ENCODE results near the gene PRR11. TPM values are rescaled to one million over a fixed set of nuclear protein-coding genes. Genes with fewer than 3 reads are reported as not detected.
"Not testable (repeated sequence)": the region's sequence is repeated elsewhere in the genome, so short reads cannot be mapped to it uniquely, and the experiment has no call there.

The PRR11 gene
- total and polyA plus RNA-seq, 4 donors, result 0.13 to 2.9 (median 1.2) TPM

- H3K4me3 ChIP-seq (ENCODE audit: low read length in 2 of 2); H3K4me1 ChIP-seq (ENCODE audit: control insufficient read depth in 1 of 2, insufficient read depth in 2 of 2, low read length in 2 of 2); ATAC-seq (ENCODE audit: low FRiP score); H3K27me3 ChIP-seq (ENCODE audit: control insufficient read depth in 1 of 2, insufficient read depth in 2 of 2, low read length in 1 of 2); H3K27ac ChIP-seq (ENCODE audit: low read depth in 1 of 2, low read length in 2 of 2); H3K9me3 ChIP-seq (ENCODE audit: control insufficient read depth, low read length); intact Hi-C loops (cut with DNase I); H3K36me3 ChIP-seq (ENCODE audit: control insufficient read depth in 1 of 2, insufficient read depth in 2 of 2, low read length in 1 of 2); DNase-seq: not testable (repeated sequence)
- WGBS, 2 donors, result 94 to 95% methylated on average over 11 of the region's 11 CpGs
Observed at GRCh38 chr17:59179601-59180000, 24.1 kb downstream of the PRR11 start.

GRCh38 chr17:59180626-59181025 is 25.1 kb downstream of the PRR11 start:
- intact Hi-C loops (cut with DNase I), result no loop called here
- H3K27ac ChIP-seq (ENCODE audit: low read depth in 1 of 2, low read length in 2 of 2), result no peak overlapping the region
- H3K27me3 ChIP-seq (ENCODE audit: control insufficient read depth in 1 of 2, insufficient read depth in 2 of 2, low read length in 1 of 2), result no peaks in the 10 kb centered on the region
- no peak overlapping the region for H3K4me3 ChIP-seq (ENCODE audit: low read length in 2 of 2)
- no peaks in the 10 kb centered on the region for H3K9me3 ChIP-seq (ENCODE audit: control insufficient read depth, low read length)
- no peak for DNase-seq
- ATAC-seq (ENCODE audit: low FRiP score), result no peak
- no peaks in the 10 kb centered on the region for H3K4me1 ChIP-seq (ENCODE audit: control insufficient read depth in 1 of 2, insufficient read depth in 2 of 2, low read length in 2 of 2)
- WGBS, 2 donors, result 97 to 99% methylated on average over 9 of the region's 9 CpGs
- no peaks in the 10 kb centered on the region for H3K36me3 ChIP-seq (ENCODE audit: control insufficient read depth in 1 of 2, insufficient read depth in 2 of 2, low read length in 1 of 2)

- intact Hi-C loops (cut with DNase I), result no loop called here
- no peaks in the 10 kb centered on the region for H3K36me3 ChIP-seq (ENCODE audit: control insufficient read depth in 1 of 2, insufficient read depth in 2 of 2, low read length in 1 of 2)
- H3K4me3 ChIP-seq (ENCODE audit: low read length in 2 of 2), result no peak overlapping the region
- no peak overlapping the region for H3K27ac ChIP-seq (ENCODE audit: low read depth in 1 of 2, low read length in 2 of 2)
- WGBS, 2 donors, result 96 to 99% methylated on average over 9 of the region's 9 CpGs
- DNase-seq, result no peak
- no peaks in the 10 kb centered on the region for H3K4me1 ChIP-seq (ENCODE audit: control insufficient read depth in 1 of 2, insufficient read depth in 2 of 2, low read length in 2 of 2)
- ATAC-seq (ENCODE audit: low FRiP score), result no peak
- no peaks in the 10 kb centered on the region for H3K27me3 ChIP-seq (ENCODE audit: control insufficient read depth in 1 of 2, insufficient read depth in 2 of 2, low read length in 1 of 2)
- H3K9me3 ChIP-seq (ENCODE audit: control insufficient read depth, low read length), result no peaks in the 10 kb centered on the region
Observed at GRCh38 chr17:59181481-59181880, 25.9 kb downstream of the PRR11 start.

GRCh38 chr17:59185997-59186396 is 30.5 kb downstream of the PRR11 start:
- Histone ChIP-seq H3K27me3 (ENCODE audit: control insufficient read depth in 1 of 2, insufficient read depth in 2 of 2, low read length in 1 of 2) (no peaks in the 10 kb centered on the region), H3K4me1 (ENCODE audit: control insufficient read depth in 1 of 2, insufficient read depth in 2 of 2, low read length in 2 of 2) (no peaks in the 10 kb centered on the region), H3K36me3 (ENCODE audit: control insufficient read depth in 1 of 2, insufficient read depth in 2 of 2, low read length in 1 of 2) (no peaks in the 10 kb centered on the region), H3K27ac (ENCODE audit: low read depth in 1 of 2, low read length in 2 of 2) (no peak overlapping the region), H3K4me3 (ENCODE audit: low read length in 2 of 2) (no peak overlapping the region), H3K9me3 (ENCODE audit: control insufficient read depth, low read length) (no peaks in the 10 kb centered on the region)
- ATAC-seq (ENCODE audit: low FRiP score) (no peak), DNase-seq (no peak)
- intact Hi-C loops (cut with DNase I), result no loop called here

GRCh38 chr17:59186850-59187249 is 31.3 kb downstream of the PRR11 start:
- DNase-seq, result no peak
- ATAC-seq (ENCODE audit: low FRiP score), result no peak
- Histone ChIP-seq H3K36me3 (ENCODE audit: control insufficient read depth in 1 of 2, insufficient read depth in 2 of 2, low read length in 1 of 2) (no peaks in the 10 kb centered on the region), H3K27me3 (ENCODE audit: control insufficient read depth in 1 of 2, insufficient read depth in 2 of 2, low read length in 1 of 2) (no peaks in the 10 kb centered on the region), H3K4me1 (ENCODE audit: control insufficient read depth in 1 of 2, insufficient read depth in 2 of 2, low read length in 2 of 2) (no peaks in the 10 kb centered on the region), H3K4me3 (ENCODE audit: low read length in 2 of 2) (no peak overlapping the region), H3K9me3 (ENCODE audit: control insufficient read depth, low read length) (no peaks in the 10 kb centered on the region), H3K27ac (ENCODE audit: low read depth in 1 of 2, low read length in 2 of 2) (no peak overlapping the region)
- 95 to 100% methylated on average over 3 of the region's 3 CpGs for WGBS, 2 donors
- intact Hi-C loops (cut with DNase I), result no loop called here

GRCh38 chr17:59190806-59191205 is 35.3 kb downstream of the PRR11 start:
- Histone ChIP-seq H3K4me1 (ENCODE audit: control insufficient read depth in 1 of 2, insufficient read depth in 2 of 2, low read length in 2 of 2) (no peaks in the 10 kb centered on the region), H3K27ac (ENCODE audit: low read depth in 1 of 2, low read length in 2 of 2) (no peak overlapping the region), H3K36me3 (ENCODE audit: control insufficient read depth in 1 of 2, insufficient read depth in 2 of 2, low read length in 1 of 2) (no peaks in the 10 kb centered on the region), H3K27me3 (ENCODE audit: control insufficient read depth in 1 of 2, insufficient read depth in 2 of 2, low read length in 1 of 2) (no peaks in the 10 kb centered on the region), H3K4me3 (ENCODE audit: low read length in 2 of 2) (no peak overlapping the region), H3K9me3 (ENCODE audit: control insufficient read depth, low read length) (no peaks in the 10 kb centered on the region)
- no peak for DNase-seq
- ATAC-seq (ENCODE audit: low FRiP score), result no peak
- WGBS, 2 donors, result 95 to 96% methylated on average over 2 of the region's 2 CpGs
- intact Hi-C loops (cut with DNase I), result no loop called here

GRCh38 chr17:59193336-59193862 is 37.9 kb downstream of the PRR11 start:
- intact Hi-C loops (cut with DNase I), result no loop called here
- H3K36me3 ChIP-seq (ENCODE audit: control insufficient read depth in 1 of 2, insufficient read depth in 2 of 2, low read length in 1 of 2), result no peaks in the 10 kb centered on the region
- WGBS, 2 donors, result 94% methylated on average over 3 of the region's 3 CpGs
- no peaks in the 10 kb centered on the region for H3K27me3 ChIP-seq (ENCODE audit: control insufficient read depth in 1 of 2, insufficient read depth in 2 of 2, low read length in 1 of 2)
- no peaks in the 10 kb centered on the region for H3K4me1 ChIP-seq (ENCODE audit: control insufficient read depth in 1 of 2, insufficient read depth in 2 of 2, low read length in 2 of 2)
- H3K4me3 ChIP-seq (ENCODE audit: low read length in 2 of 2), result no peak overlapping the region
- no peak for DNase-seq
- H3K9me3 ChIP-seq (ENCODE audit: control insufficient read depth, low read length), result no peaks in the 10 kb centered on the region
- ATAC-seq (ENCODE audit: low FRiP score), result no peak
- no peak overlapping the region for H3K27ac ChIP-seq (ENCODE audit: low read depth in 1 of 2, low read length in 2 of 2)

GRCh38 chr17:59199398-59199797 is 43.9 kb downstream of the PRR11 start:
- Histone ChIP-seq H3K27me3 (ENCODE audit: control insufficient read depth in 1 of 2, insufficient read depth in 2 of 2, low read length in 1 of 2) (no peaks in the 10 kb centered on the region), H3K27ac (ENCODE audit: low read depth in 1 of 2, low read length in 2 of 2) (no peak overlapping the region), H3K9me3 (ENCODE audit: control insufficient read depth, low read length) (no peaks in the 10 kb centered on the region), H3K4me3 (ENCODE audit: low read length in 2 of 2) (no peak overlapping the region), H3K4me1 (ENCODE audit: control insufficient read depth in 1 of 2, insufficient read depth in 2 of 2, low read length in 2 of 2) (no peaks in the 10 kb centered on the region), H3K36me3 (ENCODE audit: control insufficient read depth in 1 of 2, insufficient read depth in 2 of 2, low read length in 1 of 2) (no peaks in the 10 kb centered on the region)
- ATAC-seq (ENCODE audit: low FRiP score), result no peak
- intact Hi-C loops (cut with DNase I), result no loop called here
- no peak for DNase-seq
- WGBS, 2 donors, result 89 to 93% methylated on average over 4 of the region's 4 CpGs

- Histone ChIP-seq H3K4me1 (ENCODE audit: control insufficient read depth in 1 of 2, insufficient read depth in 2 of 2, low read length in 2 of 2) (no peaks in the 10 kb centered on the region), H3K4me3 (ENCODE audit: low read length in 2 of 2) (no peak overlapping the region), H3K27me3 (ENCODE audit: control insufficient read depth in 1 of 2, insufficient read depth in 2 of 2, low read length in 1 of 2) (no peaks in the 10 kb centered on the region), H3K9me3 (ENCODE audit: control insufficient read depth, low read length) (no peaks in the 10 kb centered on the region), H3K36me3 (ENCODE audit: control insufficient read depth in 1 of 2, insufficient read depth in 2 of 2, low read length in 1 of 2) (no peaks in the 10 kb centered on the region), H3K27ac (ENCODE audit: low read depth in 1 of 2, low read length in 2 of 2) (no peak overlapping the region)
- no peak for ATAC-seq (ENCODE audit: low FRiP score)
- no peak for DNase-seq
- intact Hi-C loops (cut with DNase I), result no loop called here
- WGBS, 2 donors, result 95% methylated on average over 1 of the region's 1 CpG
Observed at GRCh38 chr17:59202320-59202719, 46.8 kb downstream of the PRR11 start.
